ENCODE measurements around the gene ZNF429. TPM values are rescaled to one million over a fixed set of nuclear protein-coding genes. Genes with fewer than 3 reads are reported as not detected.

ZNF429 gene
- total RNA-seq, 1 donor from 2014 or later = 12.7 TPM

- Histone ChIP-seq H3K27ac (ENCODE audit: low read depth, low read length) (no peak overlapping the region), H3K36me3 (ENCODE audit: insufficient read depth, low read length) (no peaks in the 10 kb centered on the region), H4K20me1 (ENCODE audit: insufficient read depth, low read length) (no peaks in the 10 kb centered on the region), H3K9me3 (ENCODE audit: insufficient read depth, low read depth, low read length) (peaks cover 8% of the 10 kb centered on the region), H3K4me2 (ENCODE audit: low read length) (no peak overlapping the region), H3K27me3 (ENCODE audit: insufficient read depth, low read length) (no peaks in the 10 kb centered on the region), H3K4me3 (ENCODE audit: insufficient read depth, low read depth, low read length) (no peak overlapping the region), H3K79me2 (ENCODE audit: insufficient read depth, low read length) (no peaks in the 10 kb centered on the region), H2AFZ (ENCODE audit: low read depth, low read length) (no peak overlapping the region), H3K4me1 (ENCODE audit: insufficient read depth, low read length) (no peaks in the 10 kb centered on the region), H3K9ac (ENCODE audit: low read length) (no peak overlapping the region)
- TF ChIP-seq EZH2 (IDR thresholded peaks at IDR 0.05; ENCODE audit: insufficient read depth, low read length) (no peak), CTCF (IDR thresholded peaks at IDR 0.05; ENCODE audit: insufficient read depth, low read depth, low read length) (no peak)
- Mint-ChIP-seq H3K4me1 (ENCODE audit: low read depth, unreplicated experiment) (no peaks in the 10 kb centered on the region), H3K9me3 (ENCODE audit: unreplicated experiment) (peaks cover 18% of the 10 kb centered on the region), H3K27ac (ENCODE audit: unreplicated experiment) (no peak overlapping the region), H3K4me3 (ENCODE audit: unreplicated experiment) (no peak overlapping the region), H3K27me3 (ENCODE audit: low read depth, unreplicated experiment) (no peaks in the 10 kb centered on the region), H3K36me3 (ENCODE audit: low read depth, unreplicated experiment) (no peaks in the 10 kb centered on the region)
- DNase-seq (ENCODE audit: low read depth) (peak; percentile 3), FAIRE-seq (no peak)
Observed at GRCh38 chr19:21482863-21483276, 22.5 kb upstream of the ZNF429 start.

DNA sequence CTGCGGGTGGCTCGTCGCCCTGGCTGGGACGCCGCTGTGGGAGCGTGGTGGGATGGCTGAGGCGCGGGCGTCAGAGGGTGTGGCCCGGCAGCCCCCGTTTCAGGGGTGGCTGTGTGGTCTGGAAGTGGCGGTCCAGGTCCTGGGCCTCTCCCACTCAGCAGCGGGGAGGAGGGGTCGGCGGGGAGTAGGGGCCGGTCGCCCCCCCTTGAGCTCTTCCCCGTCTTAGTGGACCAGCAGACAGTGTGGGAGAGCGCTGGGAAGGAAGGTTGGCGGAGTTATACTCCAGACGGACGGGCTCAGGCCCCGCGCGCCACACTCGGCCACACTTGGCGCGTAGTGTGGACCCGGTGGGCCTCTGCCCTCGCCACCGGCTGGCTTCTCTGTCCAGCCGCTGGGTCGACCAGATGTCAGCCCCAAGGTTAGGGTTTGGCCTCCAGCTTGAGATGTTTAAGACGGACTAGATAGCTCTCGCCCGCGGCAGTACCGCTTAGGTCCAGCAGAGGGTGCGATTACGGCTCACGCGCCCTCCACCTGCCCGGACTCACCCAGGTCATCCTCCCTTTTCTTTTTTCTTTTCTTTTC lies 21.7 kb upstream of the ZNF429 start:
- H3K4me1 ChIP-seq (ENCODE audit: insufficient read depth, low read length) = no peaks in the 10 kb centered on the region
- H3K36me3 ChIP-seq (ENCODE audit: insufficient read depth, low read length) = no peaks in the 10 kb centered on the region
- no peak overlapping the region for H3K4me2 ChIP-seq (ENCODE audit: low read length)
- no peak overlapping the region for H3K27ac ChIP-seq (ENCODE audit: low read depth, low read length)
- Mint-ChIP-seq H3K9me3 (ENCODE audit: unreplicated experiment) (peaks cover 26% of the 10 kb centered on the region), H3K4me3 (ENCODE audit: unreplicated experiment) (no peak overlapping the region), H3K36me3 (ENCODE audit: low read depth, unreplicated experiment) (no peaks in the 10 kb centered on the region), H3K27me3 (ENCODE audit: low read depth, unreplicated experiment) (no peaks in the 10 kb centered on the region), H3K27ac (ENCODE audit: unreplicated experiment) (no peak overlapping the region), H3K4me1 (ENCODE audit: low read depth, unreplicated experiment) (no peaks in the 10 kb centered on the region)
- TF ChIP-seq CTCF (IDR thresholded peaks at IDR 0.05; ENCODE audit: insufficient read depth, low read depth, low read length) (no peak), EZH2 (IDR thresholded peaks at IDR 0.05; ENCODE audit: insufficient read depth, low read length) (no peak)
- H3K27me3 ChIP-seq (ENCODE audit: insufficient read depth, low read length) = no peaks in the 10 kb centered on the region
- FAIRE-seq (no peak), DNase-seq (ENCODE audit: low read depth) (no peak)
- H3K4me3 ChIP-seq (ENCODE audit: insufficient read depth, low read depth, low read length) = no peak overlapping the region
- H3K9me3 ChIP-seq (ENCODE audit: insufficient read depth, low read depth, low read length) = peaks cover 14% of the 10 kb centered on the region
- H2AFZ ChIP-seq (ENCODE audit: low read depth, low read length) = no peak overlapping the region
- no peaks in the 10 kb centered on the region for H3K79me2 ChIP-seq (ENCODE audit: insufficient read depth, low read length)
- no peaks in the 10 kb centered on the region for H4K20me1 ChIP-seq (ENCODE audit: insufficient read depth, low read length)
- H3K9ac ChIP-seq (ENCODE audit: low read length) = no peak overlapping the region

DNA sequence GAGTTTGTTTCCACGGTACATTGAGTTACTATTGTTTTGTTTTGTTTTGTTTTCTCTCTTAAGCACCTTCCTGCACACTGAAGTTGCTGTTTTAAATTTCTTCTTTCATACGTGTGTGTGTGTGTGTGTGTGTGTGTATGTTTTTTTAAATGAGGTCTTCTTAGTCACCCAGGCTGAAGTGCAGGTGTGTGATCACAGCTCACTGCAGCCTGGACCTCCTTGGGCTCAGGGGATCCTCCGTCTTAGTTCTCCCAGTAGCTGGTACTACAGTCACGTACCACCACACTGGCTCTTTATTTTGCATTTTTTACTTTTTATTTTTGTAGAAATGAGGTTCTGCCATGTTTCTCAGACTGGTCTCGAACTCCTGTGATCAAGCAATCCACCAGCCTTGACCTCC lies 20.8 kb upstream of the ZNF429 start:
- Mint-ChIP-seq H3K36me3 (ENCODE audit: low read depth, unreplicated experiment) (no peaks in the 10 kb centered on the region), H3K27me3 (ENCODE audit: low read depth, unreplicated experiment) (no peaks in the 10 kb centered on the region), H3K27ac (ENCODE audit: unreplicated experiment) (no peak overlapping the region), H3K4me1 (ENCODE audit: low read depth, unreplicated experiment) (no peaks in the 10 kb centered on the region), H3K4me3 (ENCODE audit: unreplicated experiment) (no peak overlapping the region), H3K9me3 (ENCODE audit: unreplicated experiment) (peaks cover 27% of the 10 kb centered on the region)
- H3K27ac ChIP-seq (ENCODE audit: low read depth, low read length) = no peak overlapping the region
- DNase-seq (ENCODE audit: low read depth) (no peak), FAIRE-seq (no peak)
- H3K9me3 ChIP-seq (ENCODE audit: insufficient read depth, low read depth, low read length) = peaks cover 14% of the 10 kb centered on the region
- H3K36me3 ChIP-seq (ENCODE audit: insufficient read depth, low read length) = no peaks in the 10 kb centered on the region
- no peak overlapping the region for H3K4me3 ChIP-seq (ENCODE audit: insufficient read depth, low read depth, low read length)
- no peak overlapping the region for H2AFZ ChIP-seq (ENCODE audit: low read depth, low read length)
- no peaks in the 10 kb centered on the region for H3K4me1 ChIP-seq (ENCODE audit: insufficient read depth, low read length)
- TF ChIP-seq EZH2 (IDR thresholded peaks at IDR 0.05; ENCODE audit: insufficient read depth, low read length) (no peak), CTCF (IDR thresholded peaks at IDR 0.05; ENCODE audit: insufficient read depth, low read depth, low read length) (no peak)
- no peaks in the 10 kb centered on the region for H4K20me1 ChIP-seq (ENCODE audit: insufficient read depth, low read length)
- H3K9ac ChIP-seq (ENCODE audit: low read length) = no peak overlapping the region
- no peaks in the 10 kb centered on the region for H3K27me3 ChIP-seq (ENCODE audit: insufficient read depth, low read length)
- no peaks in the 10 kb centered on the region for H3K79me2 ChIP-seq (ENCODE audit: insufficient read depth, low read length)
- H3K4me2 ChIP-seq (ENCODE audit: low read length) = no peak overlapping the region
